HG03060 (cell line): Measurements from ENCODE around the gene STPG4.

ENCODE experiments used
- ATAC-seq: cut with Tn5 transposase; IDR thresholded peaks from one replicate; pipeline ENCODE4 v1.9.1; 2021; ENCODE audit warnings: low read depth, moderate number of reproducible peaks; ENCODE audit not compliant: unreplicated experiment

STPG4 gene

GRCh38 chr2:47074691-47075090 lies 80.4 kb downstream of the STPG4 start:
- ATAC-seq: no peak

DNA sequence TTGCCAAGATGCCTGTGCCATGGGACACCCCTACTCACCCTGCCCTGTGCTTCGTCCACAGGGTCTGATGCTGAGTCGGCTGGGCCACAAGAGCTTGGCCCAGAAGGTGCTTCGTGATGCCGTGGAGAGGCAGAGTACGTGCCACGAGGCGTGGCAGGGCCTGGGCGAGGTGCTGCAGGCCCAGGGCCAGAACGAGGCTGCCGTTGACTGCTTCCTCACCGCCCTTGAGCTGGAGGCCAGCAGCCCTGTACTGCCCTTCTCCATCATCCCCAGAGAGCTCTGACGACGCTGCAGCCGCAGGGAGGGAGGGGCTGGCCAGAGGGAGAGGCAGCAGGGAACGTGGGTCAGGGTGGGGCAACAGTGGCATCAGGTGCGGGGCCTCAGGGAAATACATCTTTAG lies 81.5 kb downstream of the STPG4 start:
- ATAC-seq: no peak

DNA sequence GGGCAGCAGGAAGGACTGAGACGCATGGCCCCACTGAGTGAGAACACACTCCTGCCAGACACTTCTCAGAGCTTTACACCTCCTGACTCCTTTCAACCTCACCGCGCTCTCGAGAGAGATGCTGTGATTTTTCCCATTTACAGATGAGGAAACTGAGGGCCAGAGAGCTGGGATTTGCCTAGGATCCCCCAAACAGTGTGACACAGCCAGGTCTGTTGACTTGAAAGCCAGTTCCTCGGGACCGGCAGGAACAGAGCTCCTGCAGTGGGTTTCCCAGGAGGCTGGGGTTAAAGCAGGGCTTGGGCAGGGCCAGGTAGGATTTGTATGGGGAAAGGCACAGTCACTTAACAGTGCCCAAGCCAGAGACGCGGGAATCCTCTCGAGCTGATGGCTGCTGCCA lies 81.9 kb downstream of the STPG4 start:
- ATAC-seq: no peak

- ATAC-seq: no peak
These were observed 82.3 kb downstream of the STPG4 start for GRCh38 chr2:47072728-47073191.

DNA sequence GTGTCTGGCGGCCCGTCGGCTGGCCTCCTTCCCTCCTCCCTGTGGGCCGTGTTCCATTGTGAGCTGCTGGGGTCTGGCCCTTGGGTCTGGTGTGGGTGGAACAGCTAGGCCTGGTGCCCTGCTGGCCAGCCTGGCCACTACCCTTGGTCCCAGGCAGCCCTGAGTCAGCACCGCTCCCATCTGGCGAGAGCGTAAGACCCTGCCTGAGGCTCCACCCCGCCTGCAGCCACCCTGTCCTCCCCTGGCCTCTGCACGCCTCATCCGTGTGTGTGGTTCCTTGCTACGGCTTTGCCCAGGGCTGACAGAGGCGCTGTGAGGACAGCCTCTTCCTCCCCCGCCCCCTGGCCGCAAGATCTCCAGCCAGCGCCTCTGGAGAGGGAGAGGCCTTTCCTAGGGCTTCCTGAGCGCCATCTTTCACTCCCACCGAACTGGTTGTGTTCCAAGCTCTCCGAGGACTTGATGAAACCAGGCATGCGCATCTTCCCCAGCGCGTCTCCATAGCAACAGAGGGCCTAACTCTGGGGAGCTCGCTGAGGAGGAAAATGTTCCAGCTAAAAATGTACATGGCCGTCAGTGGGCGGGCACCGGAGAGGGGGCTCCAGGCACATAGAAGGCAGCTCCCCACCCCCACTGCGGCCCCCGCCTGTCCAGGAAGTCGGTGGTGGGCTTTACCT lies 83.0 kb downstream of the STPG4 start:
- ATAC-seq: no peak

GRCh38 chr2:47070920-47071824 lies 83.9 kb downstream of the STPG4 start:
- ATAC-seq: peak; percentile 52

DNA sequence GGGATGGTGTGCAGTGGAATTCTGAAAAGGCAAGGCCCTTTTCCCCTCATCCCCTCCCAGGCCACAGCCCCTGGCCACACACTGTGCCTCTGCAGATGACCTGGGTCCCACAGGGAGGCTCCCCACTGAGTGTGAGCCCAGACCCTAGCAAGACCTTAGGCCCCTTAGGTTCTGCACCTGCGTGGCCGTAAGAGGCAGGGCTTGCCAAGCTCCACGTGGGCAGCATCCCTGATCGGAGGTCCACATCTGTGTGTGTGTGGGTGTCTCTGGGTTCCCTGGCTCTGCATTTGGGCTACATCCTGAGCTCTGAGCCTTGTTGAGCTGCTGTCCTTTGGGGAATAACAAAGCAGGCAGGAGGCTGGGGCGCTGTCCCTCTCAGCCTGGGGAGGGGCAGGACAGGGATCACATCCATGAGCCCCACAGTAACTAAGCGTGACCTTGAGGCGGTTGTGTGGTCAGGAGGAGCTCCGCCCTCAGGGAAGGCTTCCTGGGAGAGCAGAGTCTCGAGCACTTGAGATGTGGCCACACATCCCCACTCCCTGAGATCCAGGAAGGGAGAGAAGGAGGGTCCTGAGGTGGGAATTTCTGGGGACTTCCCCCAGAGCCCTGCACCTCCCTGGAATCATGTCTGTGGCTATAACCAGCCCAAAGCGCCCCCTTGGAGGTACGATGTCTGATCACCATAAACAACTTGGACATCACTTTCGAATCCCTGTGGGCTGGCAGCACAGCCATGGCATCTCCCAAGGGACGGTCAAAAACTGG lies 84.8 kb downstream of the STPG4 start:
- ATAC-seq: no peak

DNA sequence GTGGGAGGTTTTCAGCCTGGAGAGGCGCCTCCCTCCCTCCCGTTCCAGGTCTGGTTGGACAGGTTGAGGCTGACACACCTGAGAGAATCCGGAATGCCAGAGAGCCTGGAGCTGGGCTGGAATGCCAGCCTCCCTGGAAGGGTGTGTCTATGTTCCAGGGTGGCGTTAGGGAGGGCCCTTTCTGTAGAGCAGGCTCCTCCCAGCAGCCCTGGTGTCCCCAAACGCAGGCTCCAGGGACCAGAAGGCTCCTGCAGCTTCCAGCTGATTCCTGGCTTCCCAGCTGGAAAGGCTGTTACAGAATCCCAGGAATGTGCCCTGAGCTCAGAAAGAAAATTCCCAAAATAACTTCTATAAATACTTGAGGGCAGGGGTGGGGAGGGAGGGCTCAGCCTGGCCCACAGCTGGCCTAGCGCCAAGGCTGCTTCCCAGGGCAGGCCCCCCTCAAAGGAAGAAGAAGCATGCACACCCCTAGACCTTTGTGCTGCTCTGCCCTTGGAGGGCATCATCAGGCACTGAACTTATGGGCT lies 85.4 kb downstream of the STPG4 start:
- ATAC-seq: no peak

- no peak for ATAC-seq
These were observed 86.0 kb downstream of the STPG4 start for GRCh38 chr2:47068981-47069627.

DNA sequence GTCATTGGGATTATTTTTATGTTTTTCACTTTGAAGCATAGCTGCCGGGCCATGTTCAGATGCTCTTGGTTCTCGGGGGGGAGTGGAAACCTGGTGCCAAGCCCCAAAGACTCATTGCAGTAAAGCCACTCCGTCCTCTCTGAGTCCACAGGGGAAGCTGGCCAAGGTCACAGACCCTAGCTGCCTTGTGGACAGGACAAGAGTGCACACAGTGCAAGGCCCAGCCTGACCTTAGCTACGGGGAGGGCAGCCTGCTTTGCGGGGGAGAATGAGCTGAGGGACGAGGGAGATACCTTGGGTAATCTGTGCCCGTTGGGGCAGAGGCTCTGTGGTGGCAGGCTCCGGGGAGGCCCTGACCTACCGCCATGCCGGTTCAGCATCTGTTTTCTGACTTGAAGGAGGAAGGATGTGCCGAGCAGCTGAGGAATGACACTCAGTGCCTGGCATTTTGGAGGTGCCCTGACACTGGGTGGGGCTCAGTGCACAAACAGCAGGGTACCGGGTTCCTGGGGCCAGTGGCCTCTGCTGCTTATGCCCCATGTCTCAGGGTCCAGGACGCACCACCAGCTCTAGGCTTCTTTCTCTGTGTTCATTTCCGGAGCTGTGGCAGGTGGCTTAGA lies 87.2 kb downstream of the STPG4 start:
- ATAC-seq: no peak

- ATAC-seq: no peak
These were observed 89.2 kb downstream of the STPG4 start for GRCh38 chr2:47065771-47066380.

GRCh38 chr2:47065343-47065742 lies 89.8 kb downstream of the STPG4 start:
- no peak for ATAC-seq

DNA sequence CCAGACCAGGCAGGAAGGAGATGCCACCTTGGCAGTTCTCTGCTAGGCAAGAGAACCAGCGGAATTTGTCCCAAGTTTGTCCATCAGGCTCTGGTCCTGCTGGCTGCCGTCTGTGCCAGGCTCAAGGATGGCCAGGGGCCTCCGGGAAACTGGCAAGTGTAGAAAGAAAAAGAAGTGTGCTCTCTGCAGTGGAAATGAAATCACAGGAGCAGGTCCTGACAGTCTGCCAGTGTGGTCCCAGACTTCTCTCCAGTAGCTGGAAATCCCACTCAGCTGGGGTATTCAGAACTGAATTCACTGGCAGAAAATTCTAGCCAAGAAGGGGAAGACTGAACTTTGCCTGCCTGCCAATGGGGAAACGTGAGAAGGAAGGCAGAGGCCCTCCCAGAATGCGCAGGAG lies 91.0 kb downstream of the STPG4 start:
- no peak for ATAC-seq

DNA sequence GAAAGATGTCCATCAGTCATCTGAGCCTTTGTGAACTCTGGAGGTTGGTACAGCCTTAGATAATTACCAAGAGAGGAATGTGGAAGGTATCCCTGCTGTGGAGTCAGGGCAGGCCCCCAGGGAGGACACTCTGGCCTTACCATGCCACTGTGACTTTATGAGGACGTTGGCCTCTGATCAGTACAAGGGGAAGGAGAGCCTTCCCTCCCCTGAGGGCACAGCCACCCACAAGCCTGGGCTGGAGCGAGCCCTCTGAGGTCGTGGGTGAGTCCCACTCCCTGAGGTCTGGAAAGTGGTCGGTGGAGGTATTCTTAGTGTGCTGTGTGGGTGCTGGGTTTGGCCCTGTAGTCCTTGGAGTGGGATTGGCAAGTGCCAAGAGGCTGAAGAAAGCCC lies 91.6 kb downstream of the STPG4 start:
- ATAC-seq: no peak

- no peak for ATAC-seq
These were observed 92.2 kb downstream of the STPG4 start for GRCh38 chr2:47062681-47063537.

DNA sequence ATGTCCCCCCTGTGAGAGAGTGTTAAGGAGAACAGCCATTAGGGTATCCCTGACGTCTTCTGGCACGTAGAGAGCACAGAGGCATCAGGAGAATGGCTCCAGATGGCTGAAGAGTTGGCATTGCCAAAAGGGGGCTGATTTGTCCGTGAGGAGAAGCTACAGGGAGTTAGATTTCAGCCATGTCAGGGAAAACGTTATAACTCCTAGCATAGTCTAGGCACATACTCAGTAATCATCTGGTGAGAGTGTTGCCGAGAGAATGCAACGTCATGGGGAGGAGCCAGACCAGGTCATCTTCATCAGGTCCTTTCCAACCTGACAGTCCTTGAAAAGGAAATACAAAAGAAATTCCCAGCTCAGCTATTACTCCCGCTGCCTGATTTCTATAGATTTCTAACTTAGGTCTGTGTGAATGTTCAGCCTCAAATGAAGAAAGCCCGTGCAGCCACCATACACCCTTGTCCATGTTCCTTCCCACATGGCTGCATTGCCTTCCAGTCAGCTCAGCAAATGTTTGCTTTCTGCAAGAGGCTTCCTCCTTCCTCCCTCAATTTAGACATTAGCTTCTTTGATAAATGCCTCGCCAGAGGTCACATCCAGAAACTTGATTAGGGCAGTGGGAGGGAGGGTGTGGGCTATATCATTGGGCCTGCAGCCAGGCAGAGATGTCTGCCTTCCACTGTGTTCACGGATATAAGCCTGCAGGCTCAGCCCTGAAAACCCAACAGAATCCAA lies 93.0 kb downstream of the STPG4 start:
- no peak for ATAC-seq

GRCh38 chr2:47060652-47061170 lies 94.4 kb downstream of the STPG4 start:
- ATAC-seq: no peak
